Thoracic aorta (tissue), 2 donors: ENCODE data around the gene TCF7L2. TPM values are rescaled to one million over a fixed set of nuclear protein-coding genes. Genes with fewer than 3 reads are reported as not detected.

ENCODE experiments used
- ATAC-seq: fragments of 150-250 bp; one replicate; pipeline ENCODE4 v1.8.0; 2017; ENCODE audit warnings: low read depth; ENCODE audit not compliant: insufficient number of reproducible peaks, low FRiP score
- DNase-seq: peaks from one replicate; pipeline ENCODE4 v3.0.0-alpha.2; 2020; ENCODE audit warnings: low spot score
- H3K27ac ChIP-seq, 2 donors: fragments of 200-600 bp; sonication (generic); 1 replicate in 1 of 2; 2 replicates in 1 of 2; pipeline ENCODE4 v1.5.1; 2016; ENCODE audit warnings: mild to moderate bottlenecking in 2 of 2, moderate library complexity in 2 of 2
- H3K27me3 ChIP-seq: fragments of 200-600 bp; sonication (generic); replicated peaks from 2 replicates; pipeline ENCODE4 v1.6.0; 2016; ENCODE audit warnings: mild to moderate bottlenecking; ENCODE audit not compliant: insufficient read depth
- H3K36me3 ChIP-seq: fragments of 200-600 bp; sonication (generic); one replicate; pipeline ENCODE4 v1.5.1; 2016
- H3K4me1 ChIP-seq, 2 donors: fragments of 200-600 bp; sonication (generic); 1 replicate in 1 of 2; 2 replicates in 1 of 2; pipeline versions ENCODE4 v1.5.1 to v1.6.0; 2016; ENCODE audit warnings: low read depth in 2 of 2, mild to moderate bottlenecking in 1 of 2; ENCODE audit not compliant: control insufficient read depth in 1 of 2
- H3K4me3 ChIP-seq: fragments of 200-600 bp; sonication (generic); 2 replicates; pipeline ENCODE4 v1.5.1; 2016; ENCODE audit warnings: mild to moderate bottlenecking
- H3K9me3 ChIP-seq: fragments of 200-600 bp; sonication (generic); 2 replicates; pipeline ENCODE4 v1.5.1; 2016
- total RNA-seq, 2 donors: library from RNA; depleted of rRNA; stranded (reverse); fragments of >200 nt; gene quantifications; one replicate each; pipeline versions ENCODE4 v1.1.0 to v1.2.3, GENCODE V29; 2016
- TF ChIP-seq, protein P1 (sequence below): fragments of 200-600 bp; sonication (generic); IDR thresholded peaks from one replicate; pipeline ENCODE4 v1.5.1; 2019; ENCODE audit warnings: antibody characterized with exemption

Gene TCF7L2
- total RNA-seq, 2 donors from 2014 or later: 21.4 to 50.5 TPM

DNA sequence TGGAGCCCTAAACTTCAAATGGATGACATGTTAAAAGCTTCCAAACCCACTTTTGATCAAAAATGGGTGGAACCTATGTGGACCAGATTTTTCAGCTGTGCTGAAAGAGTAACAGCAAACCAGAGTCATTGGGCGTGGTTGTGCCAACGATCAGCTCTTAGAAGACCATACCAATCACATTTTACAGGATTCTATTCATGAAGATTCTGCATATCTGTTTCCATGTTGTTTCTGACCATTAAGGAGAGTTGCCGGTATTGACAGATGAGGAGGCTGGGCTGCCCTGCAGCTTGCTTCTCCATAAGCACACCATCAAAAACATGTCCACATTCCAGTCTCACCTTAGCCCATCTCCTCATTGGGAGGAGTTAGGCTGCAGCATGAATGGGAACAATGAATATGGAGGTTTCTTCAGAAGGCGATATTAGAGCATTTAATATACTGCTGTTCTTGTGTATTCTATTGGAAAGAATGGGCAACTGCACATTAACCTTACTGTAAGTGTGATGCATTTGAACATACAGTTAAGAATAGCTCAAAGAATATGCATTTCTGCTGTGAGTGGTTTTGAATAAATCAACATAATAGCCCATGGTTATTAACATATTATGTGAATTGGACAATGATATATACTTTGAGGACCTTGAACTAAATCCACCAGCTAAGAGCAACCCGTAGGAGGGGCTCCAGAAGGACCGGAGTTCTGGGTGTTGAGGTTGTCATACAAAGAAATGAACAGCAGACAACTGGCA, 116.7 kb downstream of the TCF7L2 start:
- Histone ChIP-seq H3K9me3 (no peaks in the 10 kb centered on the region), H3K36me3 (no peaks in the 10 kb centered on the region), H3K4me1 (peaks cover 42 to 80% of the 10 kb centered on the region in 2 donors), H3K4me3 (no peak overlapping the region), H3K27ac (peak overlapping the region; percentile 90 to 91), H3K27me3 (no peaks in the 10 kb centered on the region)
- ATAC-seq: no peak
- DNase-seq: no peak
- TF ChIP-seq, protein P1, sequence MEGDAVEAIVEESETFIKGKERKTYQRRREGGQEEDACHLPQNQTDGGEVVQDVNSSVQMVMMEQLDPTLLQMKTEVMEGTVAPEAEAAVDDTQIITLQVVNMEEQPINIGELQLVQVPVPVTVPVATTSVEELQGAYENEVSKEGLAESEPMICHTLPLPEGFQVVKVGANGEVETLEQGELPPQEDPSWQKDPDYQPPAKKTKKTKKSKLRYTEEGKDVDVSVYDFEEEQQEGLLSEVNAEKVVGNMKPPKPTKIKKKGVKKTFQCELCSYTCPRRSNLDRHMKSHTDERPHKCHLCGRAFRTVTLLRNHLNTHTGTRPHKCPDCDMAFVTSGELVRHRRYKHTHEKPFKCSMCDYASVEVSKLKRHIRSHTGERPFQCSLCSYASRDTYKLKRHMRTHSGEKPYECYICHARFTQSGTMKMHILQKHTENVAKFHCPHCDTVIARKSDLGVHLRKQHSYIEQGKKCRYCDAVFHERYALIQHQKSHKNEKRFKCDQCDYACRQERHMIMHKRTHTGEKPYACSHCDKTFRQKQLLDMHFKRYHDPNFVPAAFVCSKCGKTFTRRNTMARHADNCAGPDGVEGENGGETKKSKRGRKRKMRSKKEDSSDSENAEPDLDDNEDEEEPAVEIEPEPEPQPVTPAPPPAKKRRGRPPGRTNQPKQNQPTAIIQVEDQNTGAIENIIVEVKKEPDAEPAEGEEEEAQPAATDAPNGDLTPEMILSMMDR: no peak

DNA sequence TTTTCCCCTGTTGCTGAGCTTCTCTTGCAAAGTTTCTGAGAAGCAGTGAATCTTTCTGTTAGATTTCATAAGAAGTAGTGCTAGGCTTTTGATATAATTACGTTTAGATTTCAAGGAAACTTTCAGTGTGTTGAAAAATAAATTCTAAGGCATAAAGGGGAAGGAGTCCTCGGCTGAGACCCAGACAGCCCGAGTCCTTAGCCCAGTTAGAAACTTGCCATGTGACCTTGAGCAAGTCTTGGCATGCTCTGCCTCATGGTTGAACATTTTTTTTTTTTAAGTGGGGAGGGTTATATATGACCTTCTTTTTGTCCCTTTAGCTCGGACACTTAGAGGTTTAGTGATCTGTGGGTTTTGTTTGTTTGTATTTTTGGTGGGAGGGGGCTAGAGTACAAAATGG, 117.5 kb downstream of the TCF7L2 start:
- Histone ChIP-seq H3K4me3 (no peak overlapping the region), H3K4me1 (peaks cover 48 to 79% of the 10 kb centered on the region in 2 donors), H3K27me3 (no peaks in the 10 kb centered on the region), H3K9me3 (no peaks in the 10 kb centered on the region), H3K27ac (peak overlapping the region; percentile 66 to 91), H3K36me3 (no peaks in the 10 kb centered on the region)
- DNase-seq (no peak), ATAC-seq (no peak)
- TF ChIP-seq, protein P1: no peak

DNA sequence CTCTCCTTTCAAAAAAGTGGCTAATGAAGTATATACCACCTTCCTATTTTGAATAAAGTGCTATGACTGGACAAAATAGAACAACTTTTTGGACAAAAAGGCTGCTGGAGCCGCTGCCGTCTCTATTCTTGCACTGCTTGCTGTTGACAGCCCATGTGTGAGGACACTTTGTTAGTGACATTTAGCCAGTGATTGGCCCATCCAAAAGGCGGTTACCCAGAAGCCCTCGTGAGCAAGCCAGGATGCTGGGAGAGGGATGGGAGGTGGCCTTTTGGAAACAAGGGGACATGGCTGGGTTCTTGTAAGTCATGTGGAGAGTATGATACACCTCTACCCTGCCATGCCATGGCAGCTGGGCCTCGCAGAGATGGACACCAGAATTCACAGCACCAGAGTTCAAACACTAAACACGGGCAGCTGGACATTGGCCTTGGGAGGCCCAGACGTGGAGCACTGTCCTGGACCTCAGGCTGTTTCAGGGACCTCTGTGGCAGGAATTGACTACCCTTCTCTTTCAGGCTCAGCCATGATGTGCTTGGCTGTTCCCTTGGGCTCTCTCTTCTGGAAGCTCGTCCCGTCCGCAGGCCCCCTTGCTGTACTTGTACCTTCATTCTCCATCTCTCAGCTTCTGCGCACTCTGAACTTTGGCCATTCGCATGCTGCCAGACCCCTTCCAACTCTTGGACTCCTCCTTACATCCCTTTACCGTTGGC, 118.3 kb downstream of the TCF7L2 start:
- no peak for ATAC-seq
- DNase-seq: no peak
- H3K4me3 ChIP-seq: no peak overlapping the region
- TF ChIP-seq, protein P1: no peak
- peak overlapping the region; percentile 66 to 91 for H3K27ac ChIP-seq
- H3K9me3 ChIP-seq: no peaks in the 10 kb centered on the region
- H3K4me1 ChIP-seq: peaks cover 55 to 79% of the 10 kb centered on the region in 2 donors
- no peaks in the 10 kb centered on the region for H3K27me3 ChIP-seq
- no peaks in the 10 kb centered on the region for H3K36me3 ChIP-seq

DNA sequence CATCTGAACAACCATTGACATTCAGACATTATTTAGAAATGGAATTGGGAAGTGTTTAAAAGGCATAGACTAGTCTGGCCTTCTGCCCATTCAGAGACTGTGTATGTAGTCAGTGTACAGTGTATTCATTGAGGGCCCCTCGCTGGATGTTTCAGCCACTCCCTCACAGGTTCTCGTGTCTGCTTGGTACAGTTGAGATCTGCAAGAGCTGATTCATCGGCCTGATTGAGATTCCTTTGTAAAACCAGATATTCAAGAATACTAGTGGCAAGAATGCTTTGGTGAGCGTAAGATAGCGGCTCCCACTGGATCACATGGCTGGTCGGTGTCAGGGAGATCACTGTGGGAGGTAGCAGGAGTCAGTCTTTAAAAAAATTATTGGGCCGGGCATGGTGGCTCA, 119.5 kb downstream of the TCF7L2 start:
- H3K9me3 ChIP-seq: no peaks in the 10 kb centered on the region
- ATAC-seq: no peak

GRCh38 chr10:113071446-113071845, 121.4 kb downstream of the TCF7L2 start:
- H3K27ac ChIP-seq: peak overlapping the region; percentile 32 to 54
- H3K4me1 ChIP-seq: peaks cover 35 to 60% of the 10 kb centered on the region in 2 donors
- H3K9me3 ChIP-seq: no peaks in the 10 kb centered on the region
- no peaks in the 10 kb centered on the region for H3K36me3 ChIP-seq
- DNase-seq (peak; percentile 37), ATAC-seq (no peak)
- TF ChIP-seq, protein P1: no peak
- H3K27me3 ChIP-seq: no peaks in the 10 kb centered on the region
- H3K4me3 ChIP-seq: peak overlapping the region; percentile 2

More for the DNA sequence above, 119.5 kb downstream of the TCF7L2 start:
- H3K36me3 ChIP-seq: no peaks in the 10 kb centered on the region
- TF ChIP-seq, protein P1: no peak
- H3K4me3 ChIP-seq: no peak overlapping the region
- H3K27me3 ChIP-seq: no peaks in the 10 kb centered on the region
- no peak for DNase-seq
- no peak overlapping the region for H3K27ac ChIP-seq
- peaks cover 53 to 76% of the 10 kb centered on the region in 2 donors for H3K4me1 ChIP-seq
